Measurements from ENCODE around the gene TNS3. TPM values are rescaled to one million over a fixed set of nuclear protein-coding genes. Genes with fewer than 3 reads are reported as not detected.

The TNS3 gene
- total RNA-seq, 1 donor from 2014 or later = 120 TPM

DNA sequence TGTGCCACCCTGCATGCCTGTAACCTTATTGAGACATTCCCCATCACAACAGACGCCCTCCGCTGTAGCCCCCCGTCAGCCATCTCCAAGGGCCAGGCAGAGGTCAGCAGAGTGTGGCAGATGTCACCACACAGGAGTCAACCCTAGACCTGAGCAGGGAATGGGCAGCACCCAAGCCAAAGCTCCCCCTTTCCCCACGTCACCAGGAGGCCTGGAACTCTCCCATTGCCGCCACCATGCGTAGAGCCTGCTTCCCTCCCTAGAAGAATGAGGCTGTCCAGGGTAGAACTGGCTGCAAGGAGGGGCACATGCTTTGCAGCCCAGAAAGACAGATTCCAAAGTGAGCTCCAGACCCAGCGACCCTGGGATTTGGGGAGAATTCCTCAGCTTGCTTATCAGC is 342.9 kb downstream of the TNS3 start:
- Mint-ChIP-seq H3K36me3 (ENCODE audit: insufficient read depth) (no peaks in the 10 kb centered on the region), H3K27me3 (no peaks in the 10 kb centered on the region), H3K27ac (no peak overlapping the region), H3K4me3 (ENCODE audit: low read depth) (no peak overlapping the region), H3K9me3 (ENCODE audit: low read depth) (no peaks in the 10 kb centered on the region), H3K4me1 (ENCODE audit: low read depth) (no peaks in the 10 kb centered on the region)
- DNase-seq (ENCODE audit: low spot score, unreplicated experiment) = no peak
- TF ChIP-seq CTCF (IDR thresholded peaks at IDR 0.05; ENCODE audit: unreplicated experiment) = no peak

DNA sequence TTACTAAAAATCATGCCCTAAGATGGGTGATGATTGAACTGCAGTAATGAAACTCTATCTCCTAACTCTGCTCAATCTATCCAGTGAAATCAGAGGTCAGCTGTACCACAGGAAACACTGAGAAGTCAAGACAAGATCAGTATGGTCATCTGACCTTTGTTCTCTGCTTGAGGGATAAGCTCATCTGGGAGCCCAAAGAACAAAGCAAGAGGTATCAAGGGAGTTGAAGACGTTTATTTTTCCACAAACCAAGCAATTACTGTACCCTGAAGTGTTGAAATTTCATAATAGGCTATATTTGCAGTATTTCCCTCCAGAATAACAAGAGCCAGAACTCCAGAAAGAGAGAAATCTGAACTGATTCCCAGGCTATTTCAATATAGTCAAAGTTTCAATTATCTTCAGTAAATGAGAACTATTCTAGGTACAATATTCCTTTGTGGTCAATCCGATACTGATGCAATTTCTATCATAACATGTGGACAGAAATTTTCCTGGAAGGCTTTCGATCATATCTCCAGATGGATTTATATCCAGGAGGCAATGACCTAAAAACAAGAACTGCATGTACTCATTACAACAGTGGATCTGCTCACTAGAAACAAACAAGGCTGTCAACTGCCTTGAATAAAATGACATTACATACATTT is 345.3 kb downstream of the TNS3 start:
- Mint-ChIP-seq H3K4me1 (ENCODE audit: low read depth) (no peaks in the 10 kb centered on the region), H3K27ac (no peak overlapping the region), H3K9me3 (ENCODE audit: low read depth) (no peaks in the 10 kb centered on the region), H3K27me3 (no peaks in the 10 kb centered on the region), H3K4me3 (ENCODE audit: low read depth) (no peak overlapping the region), H3K36me3 (ENCODE audit: insufficient read depth) (no peaks in the 10 kb centered on the region)
- TF ChIP-seq CTCF (IDR thresholded peaks at IDR 0.05; ENCODE audit: unreplicated experiment) = no peak
- DNase-seq (ENCODE audit: low spot score, unreplicated experiment) = no peak

DNA sequence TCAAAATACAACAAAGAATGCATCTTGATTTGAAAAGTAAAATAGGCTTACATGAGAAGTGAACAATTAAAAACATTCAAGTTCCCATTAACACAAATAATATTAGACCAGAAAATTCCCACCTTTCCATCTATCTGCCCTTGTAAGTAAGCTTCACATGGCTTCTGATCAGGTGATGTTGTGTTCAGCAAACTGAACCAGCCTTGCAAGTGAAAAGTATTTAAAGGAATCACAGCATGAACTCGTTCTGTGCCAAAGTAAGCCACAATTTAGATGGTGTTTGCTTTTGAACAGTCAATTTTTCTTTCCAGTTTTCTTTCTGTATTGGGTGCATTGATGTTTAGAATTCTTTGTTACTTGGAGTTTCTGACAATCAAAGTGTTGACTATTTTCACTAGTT is 347.9 kb downstream of the TNS3 start:
- Mint-ChIP-seq H3K27ac (no peak overlapping the region), H3K9me3 (ENCODE audit: low read depth) (no peaks in the 10 kb centered on the region), H3K27me3 (no peaks in the 10 kb centered on the region), H3K4me1 (ENCODE audit: low read depth) (no peaks in the 10 kb centered on the region), H3K4me3 (ENCODE audit: low read depth) (no peak overlapping the region), H3K36me3 (ENCODE audit: insufficient read depth) (no peaks in the 10 kb centered on the region)
- TF ChIP-seq CTCF (IDR thresholded peaks at IDR 0.05; ENCODE audit: unreplicated experiment) = no peak
- no peak for DNase-seq (ENCODE audit: low spot score, unreplicated experiment)

DNA sequence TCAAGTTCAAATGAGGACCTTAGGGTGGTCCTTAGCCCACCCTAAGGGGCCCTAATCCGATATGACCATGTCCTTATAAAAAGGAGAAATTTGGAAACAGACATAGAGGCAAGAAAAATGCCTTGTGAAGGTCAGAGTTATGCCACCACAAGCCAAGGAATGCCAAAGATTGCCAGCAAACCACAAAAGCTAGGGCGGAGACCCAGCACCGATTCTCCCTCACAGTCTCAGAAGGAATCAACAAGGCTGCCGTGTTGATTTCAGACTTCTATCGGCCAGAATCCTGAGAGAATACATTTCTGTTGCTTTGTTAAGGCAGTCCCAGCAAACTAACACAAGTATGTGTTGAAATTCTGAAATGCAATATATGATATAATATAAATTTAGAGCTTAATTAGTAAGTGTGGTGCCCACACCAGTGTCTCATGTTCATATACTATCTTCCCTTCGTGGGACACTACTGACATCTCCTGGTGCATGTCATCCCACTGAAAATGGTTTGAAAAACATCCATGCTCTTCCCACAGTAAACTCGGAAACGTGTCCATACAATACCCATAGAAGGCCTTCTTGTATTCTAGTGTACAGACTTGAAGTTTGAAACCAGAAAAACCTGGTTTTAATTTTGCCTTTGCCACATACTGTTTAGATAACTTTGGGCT is 349.0 kb downstream of the TNS3 start:
- TF ChIP-seq CTCF (IDR thresholded peaks at IDR 0.05; ENCODE audit: unreplicated experiment) = no peak
- Mint-ChIP-seq H3K36me3 (ENCODE audit: insufficient read depth) (no peaks in the 10 kb centered on the region), H3K4me1 (ENCODE audit: low read depth) (no peaks in the 10 kb centered on the region), H3K27me3 (no peaks in the 10 kb centered on the region), H3K4me3 (ENCODE audit: low read depth) (no peak overlapping the region), H3K27ac (no peak overlapping the region), H3K9me3 (ENCODE audit: low read depth) (no peaks in the 10 kb centered on the region)
- no peak for DNase-seq (ENCODE audit: low spot score, unreplicated experiment)

GRCh38 chr7:47231627-47232026 is 350.3 kb downstream of the TNS3 start:
- no peak for DNase-seq (ENCODE audit: low spot score, unreplicated experiment)
- Mint-ChIP-seq H3K36me3 (ENCODE audit: insufficient read depth) (no peaks in the 10 kb centered on the region), H3K27me3 (no peaks in the 10 kb centered on the region), H3K4me3 (ENCODE audit: low read depth) (no peak overlapping the region), H3K4me1 (ENCODE audit: low read depth) (no peaks in the 10 kb centered on the region), H3K9me3 (ENCODE audit: low read depth) (no peaks in the 10 kb centered on the region), H3K27ac (no peak overlapping the region)
- TF ChIP-seq CTCF (IDR thresholded peaks at IDR 0.05; ENCODE audit: unreplicated experiment) = no peak

Data from progenitor cell of endocrine pancreas (in vitro differentiated cells).